WTC11 (cell line): Measurements from ENCODE around the gene PTPA.

ENCODE experiments used
- CBFB ChIP-seq: sonication (generic); formaldehyde crosslinking; IDR thresholded peaks from 2 replicates; pipeline ENCODE4 v1.8.1; 2022; ENCODE audit warnings: mild to moderate bottlenecking, low read depth, missing genetic modification reagents
- NFYB ChIP-seq: sonication (generic); formaldehyde crosslinking; conservative IDR thresholded peaks from 2 replicates; pipeline ENCODE4 v1.8.0; 2022; ENCODE audit warnings: low read depth, missing genetic modification reagents
- SMAD3 ChIP-seq: sonication (generic); formaldehyde crosslinking; IDR thresholded peaks from 2 replicates; pipeline ENCODE4 v1.8.0; 2022; ENCODE audit warnings: missing genetic modification reagents, mild to moderate bottlenecking, borderline replicate concordance
- TCF7 ChIP-seq: sonication (generic); formaldehyde crosslinking; IDR thresholded peaks from 2 replicates; pipeline ENCODE4 v1.8.0; 2022; ENCODE audit warnings: mild to moderate bottlenecking, low read depth, missing genetic modification reagents, moderate library complexity
- ZNF317 ChIP-seq: sonication (generic); formaldehyde crosslinking; IDR thresholded peaks from 2 replicates; pipeline ENCODE4 v1.8.1; 2023; ENCODE audit warnings: low read depth, mild to moderate bottlenecking, moderate library complexity, missing genetic modification reagents, borderline replicate concordance
- TF ChIP-seq, protein P1 (sequence below): fragments of 200-600 bp; IDR thresholded peaks from 2 replicates; pipeline ENCODE4 v1.8.0; 2022; ENCODE audit warnings: antibody characterized with exemption

DNA sequence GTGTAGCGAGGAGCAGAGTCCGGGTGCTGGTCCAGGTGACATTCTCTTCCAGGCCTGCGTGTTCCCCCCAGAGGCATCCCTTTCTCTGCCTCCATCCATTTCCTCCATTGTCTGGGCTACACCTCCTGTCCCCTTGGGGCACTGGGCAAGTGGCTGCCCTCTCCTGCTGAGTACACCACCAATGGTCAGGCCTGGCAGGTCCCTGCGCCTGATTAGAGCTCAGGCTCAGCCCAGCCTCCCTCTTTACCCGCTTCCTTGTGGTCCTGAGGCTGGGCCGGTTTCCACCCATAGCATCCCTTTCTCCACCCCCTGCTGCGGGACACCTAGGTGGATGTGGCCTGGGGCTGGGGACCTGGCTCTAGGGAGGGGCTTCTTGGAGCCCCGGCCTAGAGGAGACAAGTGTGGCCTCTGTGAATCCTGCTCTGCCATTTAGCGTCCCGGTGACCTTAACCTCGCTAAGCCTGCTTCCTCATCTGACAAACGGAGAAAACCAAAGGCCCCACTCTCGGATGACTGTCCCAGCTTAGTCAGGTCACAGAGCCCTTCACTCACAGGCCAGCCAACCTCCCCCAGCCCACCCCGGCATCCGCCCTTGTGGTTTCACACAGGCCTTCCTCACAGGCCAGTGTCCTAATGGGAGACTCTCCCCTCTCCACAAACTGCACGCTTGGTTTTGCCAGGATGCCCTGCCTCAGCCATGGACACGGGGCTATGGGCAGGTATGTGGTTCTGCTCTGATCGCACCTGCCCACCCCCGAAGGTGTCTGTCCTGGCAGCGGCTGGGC, 17.4 kb upstream of the PTPA start:
- TF ChIP-seq, protein P1, sequence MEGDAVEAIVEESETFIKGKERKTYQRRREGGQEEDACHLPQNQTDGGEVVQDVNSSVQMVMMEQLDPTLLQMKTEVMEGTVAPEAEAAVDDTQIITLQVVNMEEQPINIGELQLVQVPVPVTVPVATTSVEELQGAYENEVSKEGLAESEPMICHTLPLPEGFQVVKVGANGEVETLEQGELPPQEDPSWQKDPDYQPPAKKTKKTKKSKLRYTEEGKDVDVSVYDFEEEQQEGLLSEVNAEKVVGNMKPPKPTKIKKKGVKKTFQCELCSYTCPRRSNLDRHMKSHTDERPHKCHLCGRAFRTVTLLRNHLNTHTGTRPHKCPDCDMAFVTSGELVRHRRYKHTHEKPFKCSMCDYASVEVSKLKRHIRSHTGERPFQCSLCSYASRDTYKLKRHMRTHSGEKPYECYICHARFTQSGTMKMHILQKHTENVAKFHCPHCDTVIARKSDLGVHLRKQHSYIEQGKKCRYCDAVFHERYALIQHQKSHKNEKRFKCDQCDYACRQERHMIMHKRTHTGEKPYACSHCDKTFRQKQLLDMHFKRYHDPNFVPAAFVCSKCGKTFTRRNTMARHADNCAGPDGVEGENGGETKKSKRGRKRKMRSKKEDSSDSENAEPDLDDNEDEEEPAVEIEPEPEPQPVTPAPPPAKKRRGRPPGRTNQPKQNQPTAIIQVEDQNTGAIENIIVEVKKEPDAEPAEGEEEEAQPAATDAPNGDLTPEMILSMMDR, result no peak
- TF ChIP-seq NFYB (CRISPR knock-in tag) (no peak), TCF7 (CRISPR knock-in tag) (no peak), SMAD3 (CRISPR knock-in tag) (no peak), CBFB (CRISPR knock-in tag) (no peak), ZNF317 (CRISPR knock-in tag) (no peak)
